Measurements from ENCODE around the gene LAMB3.

Gene LAMB3

GRCh38 chr1:209617047-209617673 lies 35.1 kb downstream of the LAMB3 start:
- DNase-seq (ENCODE audit: low spot score) = no peak

GRCh38 chr1:209616366-209617046 lies 35.7 kb downstream of the LAMB3 start:
- no peak for DNase-seq (ENCODE audit: low spot score)

GRCh38 chr1:209614906-209615305 lies 37.3 kb downstream of the LAMB3 start:
- no peak for DNase-seq (ENCODE audit: low spot score)

GRCh38 chr1:209614151-209614420 lies 38.1 kb downstream of the LAMB3 start:
- DNase-seq (ENCODE audit: low spot score) = no peak

GRCh38 chr1:209613400-209614150 lies 38.6 kb downstream of the LAMB3 start:
- no peak for DNase-seq (ENCODE audit: low spot score)

GRCh38 chr1:209612646-209613399 lies 39.4 kb downstream of the LAMB3 start:
- no peak for DNase-seq (ENCODE audit: low spot score)

- no peak for DNase-seq (ENCODE audit: low spot score)
Measured at GRCh38 chr1:209611771-209612570, 40.3 kb downstream of the LAMB3 start.

- no peak for DNase-seq (ENCODE audit: low spot score)
Measured at GRCh38 chr1:209610631-209610905, 41.7 kb downstream of the LAMB3 start.

GRCh38 chr1:209609791-209610630 lies 42.2 kb downstream of the LAMB3 start:
- no peak for DNase-seq (ENCODE audit: low spot score)

- no peak for DNase-seq (ENCODE audit: low spot score)
Measured at GRCh38 chr1:209609041-209609790, 43.0 kb downstream of the LAMB3 start.

GRCh38 chr1:209607795-209608178 lies 44.4 kb downstream of the LAMB3 start:
- DNase-seq (ENCODE audit: low spot score) = no peak

GRCh38 chr1:209607102-209607794 lies 45.0 kb downstream of the LAMB3 start:
- DNase-seq (ENCODE audit: low spot score) = no peak

GRCh38 chr1:209603877-209604276 lies 48.3 kb downstream of the LAMB3 start:
- no peak for DNase-seq (ENCODE audit: low spot score)

- DNase-seq (ENCODE audit: low spot score) = no peak
Measured at GRCh38 chr1:209601809-209602657, 50.2 kb downstream of the LAMB3 start.

- DNase-seq (ENCODE audit: low spot score) = no peak
Measured at GRCh38 chr1:209600541-209600940, 51.7 kb downstream of the LAMB3 start.

- no peak for DNase-seq (ENCODE audit: low spot score)
Measured at GRCh38 chr1:209598227-209598626, 54.0 kb downstream of the LAMB3 start.

- no peak for DNase-seq (ENCODE audit: low spot score)
Measured at GRCh38 chr1:209597499-209597898, 54.7 kb downstream of the LAMB3 start.

GRCh38 chr1:209595599-209596285 lies 56.5 kb downstream of the LAMB3 start:
- no peak for DNase-seq (ENCODE audit: low spot score)
